HUES48 (cell line): Measurements from ENCODE around the gene CDRT15.

Source experiments
- H3K27ac ChIP-seq: one replicate; pipeline ENCODE4 v1.7.0; 2013; ENCODE audit warnings: low read depth, low read length, inconsistent platforms
- H3K27me3 ChIP-seq: 2 replicates; pipeline ENCODE4 v1.6.1; 2013; ENCODE audit warnings: mild to moderate bottlenecking, low read length; ENCODE audit not compliant: control insufficient read depth, insufficient read depth
- H3K36me3 ChIP-seq: 2 replicates; pipeline ENCODE4 v1.6.1; 2013; ENCODE audit warnings: low read length; ENCODE audit not compliant: control insufficient read depth, insufficient read depth
- H3K4me1 ChIP-seq: 2 replicates; pipeline ENCODE4 v1.6.1; 2013; ENCODE audit warnings: mild to moderate bottlenecking, low read length; ENCODE audit not compliant: control insufficient read depth, insufficient read depth
- H3K4me3 ChIP-seq: 2 replicates; pipeline ENCODE4 v1.5.1; 2013; ENCODE audit warnings: mild to moderate bottlenecking, low read depth, low read length
- H3K9ac ChIP-seq: 2 replicates; pipeline ENCODE4 v1.6.1; 2013; ENCODE audit warnings: mild to moderate bottlenecking, low read depth, low read length, moderate library complexity
- H3K9me3 ChIP-seq: 2 replicates; pipeline ENCODE4 v1.6.1; 2013; ENCODE audit warnings: low read length; ENCODE audit not compliant: control insufficient read depth, insufficient read depth

The CDRT15 gene

GRCh38 chr17:14209215-14209614, 27.4 kb downstream of the CDRT15 start:
- Histone ChIP-seq H3K36me3 (peaks cover 20% of the 10 kb centered on the region), H3K27ac (no peak overlapping the region), H3K9ac (no peak overlapping the region), H3K4me3 (no peak overlapping the region), H3K9me3 (peaks cover 7% of the 10 kb centered on the region; the same call in 1 of the 2 replicates), H3K4me1 (no peaks in the 10 kb centered on the region), H3K27me3 (no peaks in the 10 kb centered on the region)

- H3K36me3 ChIP-seq, result peaks cover 20% of the 10 kb centered on the region
- H3K27ac ChIP-seq, result no peak overlapping the region
- no peak overlapping the region for H3K4me3 ChIP-seq
- peaks cover 7% of the 10 kb centered on the region; the same call in 1 of the 2 replicates for H3K9me3 ChIP-seq
- no peaks in the 10 kb centered on the region for H3K4me1 ChIP-seq
- no peak overlapping the region for H3K9ac ChIP-seq
- no peaks in the 10 kb centered on the region for H3K27me3 ChIP-seq
These were observed 28.9 kb downstream of the CDRT15 start for GRCh38 chr17:14207791-14208190.

- Histone ChIP-seq H3K9me3 (peaks cover 6% of the 10 kb centered on the region; the same call in 1 of the 2 replicates), H3K4me1 (no peaks in the 10 kb centered on the region), H3K36me3 (peaks cover 20% of the 10 kb centered on the region), H3K27ac (no peak overlapping the region), H3K9ac (no peak overlapping the region), H3K27me3 (no peaks in the 10 kb centered on the region), H3K4me3 (no peak overlapping the region)
These were observed 29.8 kb downstream of the CDRT15 start for GRCh38 chr17:14206891-14207290.

GRCh38 chr17:14205992-14206461, 30.6 kb downstream of the CDRT15 start:
- no peak overlapping the region for H3K27ac ChIP-seq
- H3K4me3 ChIP-seq, result no peak overlapping the region
- no peaks in the 10 kb centered on the region for H3K27me3 ChIP-seq
- peaks cover 5% of the 10 kb centered on the region; the same call in 1 of the 2 replicates for H3K4me1 ChIP-seq
- H3K9ac ChIP-seq, result no peak overlapping the region
- H3K9me3 ChIP-seq, result no peaks in the 10 kb centered on the region
- peaks cover 20% of the 10 kb centered on the region for H3K36me3 ChIP-seq

- Histone ChIP-seq H3K27ac (no peak overlapping the region), H3K27me3 (no peaks in the 10 kb centered on the region), H3K36me3 (peaks cover 20% of the 10 kb centered on the region), H3K9ac (no peak overlapping the region), H3K4me1 (peaks cover 5% of the 10 kb centered on the region; the same call in 1 of the 2 replicates), H3K4me3 (no peak overlapping the region), H3K9me3 (no peaks in the 10 kb centered on the region)
These were observed 31.3 kb downstream of the CDRT15 start for GRCh38 chr17:14205380-14205779.

- Histone ChIP-seq H3K36me3 (peaks cover 14% of the 10 kb centered on the region), H3K27ac (no peak overlapping the region), H3K9ac (no peak overlapping the region), H3K4me3 (no peak overlapping the region), H3K27me3 (no peaks in the 10 kb centered on the region), H3K4me1 (peaks cover 5% of the 10 kb centered on the region; the same call in 1 of the 2 replicates), H3K9me3 (no peaks in the 10 kb centered on the region)
These were observed 32.1 kb downstream of the CDRT15 start for GRCh38 chr17:14204546-14204945.

GRCh38 chr17:14204084-14204483, 32.6 kb downstream of the CDRT15 start:
- no peak overlapping the region for H3K4me3 ChIP-seq
- no peak overlapping the region for H3K27ac ChIP-seq

GRCh38 chr17:14203388-14203787, 33.3 kb downstream of the CDRT15 start:
- H3K27me3 ChIP-seq, result no peaks in the 10 kb centered on the region
- no peak overlapping the region for H3K9ac ChIP-seq
- H3K36me3 ChIP-seq, result peaks cover 8% of the 10 kb centered on the region; the same call in 1 of the 2 replicates
- no peak overlapping the region for H3K27ac ChIP-seq
- peaks cover 5% of the 10 kb centered on the region; the same call in 1 of the 2 replicates for H3K4me1 ChIP-seq
- no peaks in the 10 kb centered on the region for H3K9me3 ChIP-seq
- no peak overlapping the region for H3K4me3 ChIP-seq

More at GRCh38 chr17:14204084-14204483, 32.6 kb downstream of the CDRT15 start:
- H3K9ac ChIP-seq, result no peak overlapping the region
- H3K27me3 ChIP-seq, result no peaks in the 10 kb centered on the region
- no peaks in the 10 kb centered on the region for H3K9me3 ChIP-seq
- peaks cover 5% of the 10 kb centered on the region; the same call in 1 of the 2 replicates for H3K4me1 ChIP-seq
- peaks cover 13% of the 10 kb centered on the region; the same call in 1 of the 2 replicates for H3K36me3 ChIP-seq

- Histone ChIP-seq H3K4me1 (peaks cover 8% of the 10 kb centered on the region; the same call in 1 of the 2 replicates), H3K4me3 (no peak overlapping the region), H3K27me3 (no peaks in the 10 kb centered on the region), H3K9me3 (no peaks in the 10 kb centered on the region), H3K9ac (no peak overlapping the region), H3K36me3 (0 out of 2 replicates have a peak, but pooled peaks cover 8% of the 10 kb centered on the region), H3K27ac (no peak overlapping the region)
These were observed 34.1 kb downstream of the CDRT15 start for GRCh38 chr17:14202388-14203166.

GRCh38 chr17:14201988-14202380, 34.7 kb downstream of the CDRT15 start:
- 0 out of 2 replicates have a peak, but pooled peaks cover 3% of the 10 kb centered on the region for H3K36me3 ChIP-seq
- H3K4me1 ChIP-seq, result peaks cover 10% of the 10 kb centered on the region; the same call in 1 of the 2 replicates
- H3K27ac ChIP-seq, result no peak overlapping the region
- H3K27me3 ChIP-seq, result no peaks in the 10 kb centered on the region
- H3K4me3 ChIP-seq, result no peak overlapping the region
- no peaks in the 10 kb centered on the region for H3K9me3 ChIP-seq
- H3K9ac ChIP-seq, result no peak overlapping the region
